NCI-H446 (cell line): ENCODE measurements around the gene PCSK2.

Experiments used
- DNase-seq, 2 experiments: peaks; one replicate each; lab custom pipeline; 2025; lab: John Stamatoyannopoulos, UW

The PCSK2 gene

DNA sequence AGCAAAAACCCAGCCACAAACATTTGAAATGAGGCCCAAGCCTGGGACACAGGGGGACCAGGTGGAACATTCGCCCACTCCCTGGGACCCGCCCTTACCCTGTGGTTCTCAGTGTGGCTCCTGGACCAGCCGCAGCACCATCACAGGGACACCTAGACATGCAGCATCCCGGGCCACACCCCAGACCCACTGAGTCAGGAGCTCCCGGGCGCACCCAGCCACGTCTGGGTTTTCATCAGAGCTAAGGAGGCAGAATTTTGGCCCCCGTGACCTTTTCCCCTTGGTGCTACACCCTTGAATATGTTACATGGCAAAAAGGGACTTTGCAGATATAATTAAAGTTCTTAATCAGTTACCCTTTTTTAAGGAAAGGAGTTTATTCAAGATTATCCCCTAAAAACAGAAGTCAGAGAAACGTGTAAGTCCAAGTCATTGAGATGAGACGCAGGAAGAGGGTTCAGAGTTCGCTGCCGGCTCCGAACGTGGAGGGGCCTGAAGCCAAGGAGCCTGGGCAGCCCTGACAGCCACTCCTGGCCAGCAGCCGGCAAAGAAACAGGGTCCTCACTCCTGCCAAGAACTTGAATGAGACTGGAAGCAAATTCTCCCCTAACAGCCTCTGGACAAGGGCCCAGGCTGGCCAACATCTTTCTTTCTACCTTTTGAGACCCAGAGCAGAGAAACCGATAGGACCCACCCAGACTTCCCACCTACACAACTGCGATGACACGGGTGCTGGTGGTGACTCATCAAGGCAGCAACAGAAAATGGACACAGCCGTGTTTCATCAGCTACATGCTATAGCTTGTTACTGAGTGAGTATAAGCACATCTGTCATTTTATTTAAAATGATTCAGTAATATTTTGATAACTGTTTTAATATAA lies 279.0 kb downstream of the PCSK2 start:
- DNase-seq, result peak in 1 of 2 experiments; percentile 69

DNA sequence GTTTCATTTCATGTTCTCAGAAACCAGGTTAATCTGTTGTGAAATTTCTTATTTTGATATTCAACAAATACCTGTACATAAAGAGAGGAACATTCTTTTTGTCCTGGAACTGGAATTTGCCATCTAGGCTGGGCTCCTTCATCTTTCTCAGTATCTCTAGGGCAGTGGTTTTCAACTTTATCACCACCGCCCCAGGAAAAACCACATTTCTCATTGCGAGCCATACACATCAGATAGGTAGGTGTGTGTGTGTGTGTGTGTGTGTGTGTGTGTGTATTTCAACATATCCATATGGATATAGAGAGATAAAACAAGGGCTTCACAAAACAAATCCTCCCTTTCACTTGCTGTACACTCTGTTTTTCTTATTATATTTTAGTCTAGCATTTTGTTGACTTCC lies 280.2 kb downstream of the PCSK2 start:
- DNase-seq, result no peak

DNA sequence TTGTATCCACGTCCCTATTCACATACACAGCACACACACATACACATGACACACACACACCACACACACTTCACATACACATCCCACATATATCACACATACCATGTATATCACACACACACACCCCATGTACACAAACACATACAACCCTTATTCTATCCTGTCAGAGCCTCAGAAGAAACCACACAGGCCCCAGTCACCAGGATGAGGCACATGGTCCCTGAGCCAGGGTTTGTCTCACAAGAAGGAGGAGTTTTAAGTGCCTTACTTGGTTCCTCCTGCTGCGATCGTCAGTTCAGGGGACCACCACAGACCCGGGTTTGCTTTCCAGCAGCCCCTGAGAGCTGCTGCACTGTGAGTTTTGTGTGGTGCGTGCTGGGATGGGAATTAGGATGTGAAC lies 280.7 kb downstream of the PCSK2 start:
- DNase-seq, result no peak

DNA sequence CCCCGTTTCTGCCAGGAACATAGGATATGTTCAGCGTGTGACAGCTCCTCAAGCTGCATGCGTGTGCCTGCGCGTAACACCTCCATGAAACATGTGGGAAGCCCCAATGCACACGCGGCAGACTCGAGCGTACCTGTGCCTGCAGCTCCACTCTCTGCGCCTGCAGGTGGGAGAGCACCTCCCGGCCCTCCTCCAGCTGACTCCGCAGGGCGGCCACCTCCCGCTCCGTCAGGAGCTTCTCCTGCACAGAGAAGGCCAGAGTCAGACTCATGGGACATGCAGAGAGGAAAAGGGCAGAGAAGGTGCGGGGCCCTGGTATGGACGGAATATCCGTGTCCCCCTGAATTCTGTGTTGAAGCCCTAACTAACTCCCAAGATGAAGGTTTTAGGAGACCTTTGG lies 281.9 kb downstream of the PCSK2 start:
- no peak for DNase-seq

DNA sequence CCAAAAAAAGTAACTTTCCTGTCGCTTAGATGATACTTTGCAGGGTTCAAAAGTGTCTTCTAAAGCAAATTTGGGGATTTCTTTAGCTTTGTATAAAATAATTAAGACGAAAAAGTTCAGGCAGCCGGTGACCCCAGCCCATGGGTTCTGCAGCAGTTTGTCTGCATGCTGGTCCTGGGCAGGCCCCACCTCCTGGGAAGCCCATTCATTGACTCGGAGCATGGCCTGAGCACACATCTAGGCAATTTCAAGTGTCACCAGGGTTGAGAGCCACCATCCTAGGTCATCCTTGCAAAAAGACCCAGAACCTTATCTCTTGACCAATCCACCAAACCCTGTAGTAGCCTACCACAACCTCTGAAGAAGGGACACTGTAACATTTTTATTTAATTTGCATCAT lies 283.7 kb downstream of the PCSK2 start:
- DNase-seq, result no peak

DNA sequence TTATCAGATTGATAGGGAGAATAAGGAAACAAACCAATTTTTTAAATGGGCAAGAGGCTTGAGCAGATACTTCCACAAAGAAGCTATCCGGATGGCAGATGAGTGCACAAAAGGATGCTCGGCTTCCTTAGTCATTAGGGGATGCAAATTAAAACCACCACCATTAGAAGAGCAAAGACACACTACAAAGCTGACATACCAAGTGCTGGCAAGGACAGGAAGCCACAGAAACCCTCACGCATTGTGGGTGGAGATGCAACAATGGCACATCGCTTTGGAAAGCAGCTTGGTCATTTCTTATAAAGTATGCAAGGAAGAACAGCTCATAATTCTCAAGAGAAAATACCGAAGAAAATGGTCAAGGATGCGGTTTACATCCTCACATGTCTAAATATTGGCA lies 284.6 kb downstream of the PCSK2 start:
- no peak for DNase-seq

DNA sequence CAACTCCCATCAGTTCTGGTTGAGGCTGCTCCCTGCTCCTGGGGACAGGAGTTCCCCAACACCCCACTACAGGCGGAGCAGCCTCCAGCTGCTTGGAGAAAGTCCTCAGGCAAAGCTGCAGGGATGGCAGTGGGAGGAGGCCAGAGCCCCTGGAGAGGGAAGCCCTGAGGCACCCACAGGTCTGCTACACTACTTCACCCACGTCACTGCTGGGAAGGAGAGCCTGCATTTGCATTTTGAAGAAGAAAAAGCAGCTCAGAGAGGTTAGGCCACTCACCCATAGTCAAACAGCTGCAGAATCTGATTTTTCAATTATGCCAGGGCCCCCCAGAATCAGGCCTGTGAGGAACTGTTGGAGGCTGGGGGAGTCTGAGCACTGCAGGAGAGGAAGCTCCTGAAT lies 287.1 kb downstream of the PCSK2 start:
- no peak for DNase-seq

DNA sequence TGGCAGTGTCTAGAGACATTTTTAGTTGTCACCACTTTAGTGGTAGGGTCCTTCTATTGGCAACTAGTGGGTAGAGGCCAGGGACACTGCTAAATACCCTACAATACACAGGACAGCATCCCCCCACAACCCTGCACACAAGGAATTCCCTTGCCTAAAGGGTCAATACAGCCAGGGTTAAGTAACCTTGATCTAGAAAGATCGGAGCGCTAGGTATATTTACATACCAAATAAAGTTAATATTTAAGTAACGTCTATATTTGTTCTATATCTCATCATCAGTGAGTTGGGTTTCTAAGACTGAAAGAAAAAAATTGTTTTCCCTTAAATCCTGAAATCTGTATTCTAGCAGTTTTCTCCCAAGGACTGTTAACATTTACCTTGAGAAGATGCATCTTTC lies 288.2 kb downstream of the PCSK2 start:
- DNase-seq, result no peak

DNA sequence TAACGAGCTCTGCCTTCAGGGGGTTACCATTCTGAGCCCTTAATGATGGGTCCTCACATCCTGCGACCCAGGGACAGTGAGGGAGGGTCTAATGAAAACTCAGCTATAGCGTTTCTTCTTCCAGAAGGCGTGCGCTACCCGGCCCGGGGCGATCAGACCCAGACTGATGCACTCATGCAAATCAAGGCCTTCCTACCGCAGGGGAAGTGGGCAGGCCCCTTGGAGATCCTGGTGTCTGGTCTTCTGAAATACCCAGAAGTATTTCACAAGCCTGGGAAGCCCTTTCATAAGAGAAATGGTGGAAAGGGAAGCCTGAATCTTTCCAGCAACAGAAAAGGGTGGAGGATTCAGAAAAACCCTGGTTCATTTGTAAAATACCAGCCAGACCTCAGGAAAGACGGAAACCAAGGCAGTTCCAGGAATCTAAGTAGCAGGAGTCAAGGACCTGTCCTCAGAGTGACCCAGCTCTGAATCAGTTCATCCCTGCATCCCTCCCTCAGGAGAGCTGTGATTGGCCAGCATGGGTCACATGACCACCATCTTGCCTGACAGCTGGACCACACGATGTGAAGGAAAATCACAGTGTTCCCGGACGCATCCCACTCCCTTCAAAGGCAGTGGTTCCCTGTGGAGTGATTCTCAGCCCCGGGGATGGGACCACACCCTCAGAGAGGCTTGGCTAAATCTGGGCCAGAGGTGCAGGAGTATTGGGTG lies 291.7 kb downstream of the PCSK2 start:
- DNase-seq, result no peak

DNA sequence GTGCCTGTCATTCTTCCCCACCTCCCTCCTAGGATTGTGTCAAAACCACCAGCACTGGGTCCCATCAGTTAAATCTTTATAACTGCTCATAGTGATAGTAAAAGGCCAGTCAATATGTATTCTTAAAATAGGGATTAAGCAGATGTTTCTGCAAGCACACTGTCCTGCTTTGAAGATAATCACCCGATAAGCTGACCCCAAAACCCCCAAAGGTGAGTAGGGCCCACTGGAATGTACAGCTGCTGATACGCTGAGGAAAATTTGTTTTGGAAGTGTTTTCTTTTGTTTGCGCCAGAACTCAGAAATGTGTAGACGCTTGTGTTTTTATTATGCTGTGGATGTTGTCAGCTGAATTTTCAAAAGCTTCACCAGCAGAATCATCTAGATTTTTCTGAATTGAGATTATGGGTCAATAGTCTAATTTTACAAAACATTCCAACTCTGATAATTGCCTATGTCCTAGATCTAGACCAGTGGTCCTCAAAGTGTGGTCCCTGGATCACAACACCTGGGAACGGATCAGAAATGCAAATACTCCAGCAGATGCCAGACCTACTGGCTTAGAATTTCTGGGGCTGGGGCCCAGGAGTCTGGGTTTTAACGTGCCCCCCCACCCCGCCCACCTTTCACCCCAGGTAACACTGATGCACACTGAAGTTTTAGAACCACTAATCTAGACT lies 292.9 kb downstream of the PCSK2 start:
- no peak for DNase-seq

DNA sequence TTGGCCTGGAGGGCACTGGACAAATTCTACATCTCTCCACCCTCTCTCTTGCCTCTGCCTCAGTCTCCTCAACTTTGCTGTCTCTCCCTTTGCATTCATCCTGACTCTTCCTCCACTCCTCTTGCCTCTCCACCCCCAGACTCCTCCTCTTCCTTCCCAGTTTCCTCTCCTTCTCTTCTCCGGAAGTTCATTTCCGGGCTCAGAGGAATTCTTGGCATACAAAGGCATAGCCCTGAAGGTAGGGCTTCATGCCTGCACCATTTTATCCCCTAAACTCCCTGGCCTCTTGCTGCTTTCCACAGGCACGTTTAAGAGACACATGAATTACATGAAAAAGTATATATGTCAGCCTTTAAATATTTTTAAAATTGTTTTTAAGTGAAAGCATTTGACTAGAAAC lies 293.7 kb downstream of the PCSK2 start:
- DNase-seq, result no peak

DNA sequence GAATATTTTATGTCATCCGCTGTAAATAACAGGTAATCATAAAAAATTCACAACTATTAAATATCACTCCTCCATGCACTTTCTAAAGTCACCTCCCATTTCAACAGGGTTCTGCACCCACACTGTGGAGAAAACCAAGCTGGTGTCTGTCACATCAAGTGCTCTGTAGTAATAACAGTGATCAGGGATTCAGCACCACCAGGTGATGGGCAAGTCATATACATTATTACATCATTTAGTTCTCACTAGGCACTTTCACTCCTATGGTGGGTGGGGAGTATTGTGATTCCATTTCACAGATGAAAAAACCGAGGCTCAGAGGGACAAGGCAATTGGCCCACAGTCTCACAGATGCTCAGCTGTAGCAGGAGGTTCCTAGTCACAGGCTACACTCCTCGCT lies 295.7 kb downstream of the PCSK2 start:
- DNase-seq, result no peak

DNA sequence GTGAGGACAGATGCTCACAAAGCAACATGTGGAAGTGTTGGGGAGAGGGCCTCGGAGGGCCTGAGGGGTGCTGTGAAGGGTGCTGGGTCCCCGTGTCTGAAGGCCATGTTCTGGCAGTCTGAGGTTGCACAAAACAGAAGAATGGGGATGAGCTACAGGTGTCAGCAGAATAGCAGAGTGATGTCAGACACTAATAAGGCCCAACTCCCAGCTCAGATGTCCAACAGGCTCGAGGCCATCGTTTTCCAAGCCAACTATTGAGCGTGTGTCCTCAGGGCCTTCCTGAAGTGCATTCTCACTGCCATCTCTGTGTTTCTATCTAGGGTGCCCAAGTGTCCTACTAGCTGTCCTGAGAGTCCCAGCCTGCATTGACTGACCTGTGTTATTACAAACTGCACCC lies 296.5 kb downstream of the PCSK2 start:
- no peak for DNase-seq

DNA sequence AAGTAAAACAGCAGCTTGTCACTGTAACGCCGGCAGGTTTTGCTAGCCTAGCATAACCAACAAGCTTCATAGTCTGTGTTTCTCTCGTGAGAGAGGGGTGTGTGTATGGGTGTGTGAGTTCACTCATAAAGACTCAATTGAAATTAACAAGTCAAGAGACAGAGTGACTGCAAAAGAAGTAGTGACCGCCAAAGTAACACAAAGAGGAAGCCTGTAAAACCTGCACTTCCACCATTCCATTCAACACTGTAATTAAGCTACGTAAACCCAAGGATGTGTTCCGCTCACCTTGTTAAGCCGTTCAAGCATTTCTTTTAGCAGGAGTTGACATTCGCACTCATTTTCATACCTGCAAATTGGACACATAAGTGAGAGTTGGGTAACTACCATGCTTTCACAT lies 297.7 kb downstream of the PCSK2 start:
- no peak for DNase-seq

DNA sequence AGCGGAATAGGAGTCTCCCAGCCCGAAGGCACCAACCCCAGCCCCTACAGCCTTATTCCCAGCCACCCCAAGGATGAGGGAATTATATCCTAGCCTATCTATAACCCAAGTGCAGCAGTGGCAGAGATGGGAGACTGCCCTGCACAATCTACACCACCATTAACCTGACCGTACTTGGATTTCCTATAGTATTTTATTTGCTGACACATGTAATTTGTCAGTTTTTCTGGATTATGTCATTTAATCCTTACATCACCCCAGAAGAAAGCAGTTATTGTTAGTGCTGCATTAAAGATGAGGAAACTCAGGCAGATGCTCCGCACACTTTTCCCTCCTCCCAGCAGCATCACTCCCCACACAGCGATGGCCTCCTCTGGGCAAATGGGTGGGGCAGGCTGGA lies 298.3 kb downstream of the PCSK2 start:
- no peak for DNase-seq

DNA sequence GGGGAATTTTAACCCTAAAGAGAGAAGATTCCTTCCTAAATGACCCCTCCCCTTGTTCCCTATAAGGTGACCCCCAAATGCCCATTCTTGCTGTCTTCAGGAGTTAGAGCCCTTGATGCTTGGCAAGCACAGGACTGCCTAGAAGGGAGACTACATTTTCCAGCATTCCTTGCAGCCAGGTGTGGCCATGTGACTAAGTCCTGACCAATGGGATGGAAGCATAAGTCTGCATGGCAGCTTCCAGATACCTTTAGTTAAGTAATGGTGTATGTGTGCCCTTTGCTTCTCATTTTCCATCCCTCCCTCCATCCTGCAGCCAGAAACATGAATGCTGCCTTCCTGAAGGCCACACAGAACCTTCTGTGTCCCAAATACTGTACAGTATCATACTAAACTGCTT lies 298.8 kb downstream of the PCSK2 start:
- no peak for DNase-seq

DNA sequence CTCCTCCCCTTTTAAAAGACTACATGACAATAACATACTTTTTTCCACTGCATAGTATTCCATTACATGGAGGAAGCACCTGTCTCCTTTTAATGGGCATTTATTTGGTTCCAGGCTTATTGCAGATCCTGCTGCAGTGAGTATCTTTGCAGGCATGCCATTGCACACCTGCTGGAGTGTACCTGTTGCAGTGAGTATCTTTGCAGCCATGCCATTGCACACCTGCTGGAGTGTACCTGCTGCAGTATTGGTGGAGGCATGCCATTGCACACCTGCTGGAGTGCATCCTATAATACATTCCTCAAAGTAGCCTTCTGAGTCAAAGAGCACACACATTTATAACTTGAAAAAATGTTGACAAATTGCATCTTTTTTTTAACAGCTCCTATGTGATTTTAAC lies 302.7 kb downstream of the PCSK2 start:
- DNase-seq, result no peak

DNA sequence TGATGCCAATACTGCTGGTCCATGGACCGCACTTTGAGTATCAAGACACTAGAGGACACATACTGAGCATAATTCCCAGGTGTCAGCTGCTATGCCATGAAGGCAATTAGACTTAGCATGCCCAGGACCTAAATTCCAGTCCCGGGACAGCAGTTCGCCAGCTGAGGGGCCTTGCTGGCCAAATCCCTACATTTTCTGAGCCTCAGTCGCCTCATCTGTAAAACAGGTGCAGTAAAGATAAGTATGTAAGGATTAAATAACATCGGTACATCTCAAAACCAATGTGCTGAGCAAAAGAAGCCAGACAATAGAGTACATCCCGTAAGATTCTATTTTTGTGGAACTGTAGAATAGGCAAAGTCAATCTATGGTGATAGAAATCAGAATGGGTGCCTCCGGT lies 303.3 kb downstream of the PCSK2 start:
- DNase-seq, result no peak

DNA sequence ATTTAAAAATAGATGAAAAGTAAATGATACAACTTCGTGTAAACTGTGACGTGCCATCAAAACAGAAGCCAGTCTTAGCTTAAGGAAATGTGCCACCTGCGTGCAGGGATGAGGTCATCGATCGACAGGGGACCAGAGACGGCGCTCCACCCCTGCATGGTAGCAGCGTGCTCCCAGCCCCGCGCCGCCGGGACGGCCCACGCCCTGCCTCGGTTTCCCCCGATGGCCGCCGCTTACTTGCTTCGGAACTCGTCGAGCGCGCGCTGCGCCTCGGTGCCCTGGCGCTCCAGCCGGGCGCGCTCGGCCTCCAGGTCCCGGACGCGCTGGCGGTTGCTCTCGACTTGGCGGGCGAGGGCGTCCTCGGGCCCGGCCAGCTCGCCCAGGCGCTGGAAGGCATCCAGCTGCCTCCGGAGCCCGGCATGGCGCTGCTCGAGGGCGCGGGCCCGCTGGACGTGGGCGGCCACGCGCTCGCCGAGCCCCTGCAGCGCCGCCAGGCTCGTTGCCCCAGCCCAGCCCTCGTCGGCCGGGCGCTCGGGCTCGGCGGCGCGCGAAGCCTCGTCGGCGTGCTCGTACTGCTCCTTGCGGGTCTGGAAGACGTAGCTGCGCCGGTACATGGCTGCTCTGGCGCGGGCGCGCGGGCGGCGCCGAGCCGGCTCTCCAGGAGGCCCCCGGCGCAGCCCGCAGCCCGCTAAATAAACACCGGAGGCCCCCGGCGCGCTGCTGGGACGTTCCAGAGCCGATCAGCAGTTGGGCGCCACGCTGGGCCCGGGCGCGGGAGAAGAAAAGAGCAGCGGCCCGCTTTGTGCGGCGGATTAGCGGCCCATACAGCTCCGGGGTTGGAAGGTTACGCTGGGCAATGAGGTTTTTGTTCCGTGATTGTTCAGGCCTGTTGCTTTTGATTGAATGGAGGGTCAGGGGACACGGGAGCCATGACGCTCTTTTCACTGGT lies 304.1 kb downstream of the PCSK2 start, which contains the start of gene BFSP1:
Gene BFSP1 (minus strand): TSS at position 664 of the 949 bp plus-strand sequence. CDS start 50 bp downstream, at position 614.
- DNase-seq, result peak; percentile 46 to 75

DNA sequence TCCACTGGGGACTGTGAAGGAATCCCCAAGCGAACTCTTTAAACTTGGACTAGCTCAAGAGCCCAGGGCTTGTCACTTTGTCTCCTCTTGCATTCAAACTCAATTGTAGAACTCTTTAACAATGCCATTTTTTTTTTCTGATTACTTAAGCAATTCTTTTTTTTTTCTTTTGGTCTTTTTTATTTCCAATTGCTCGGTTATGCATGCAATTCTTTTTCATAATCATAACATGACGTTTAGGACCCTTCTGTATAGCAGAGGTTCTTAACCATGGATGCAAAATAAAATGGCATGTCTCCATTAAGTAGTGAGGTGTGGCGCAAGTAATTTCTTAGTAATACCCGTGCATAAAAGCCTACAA lies 304.8 kb downstream of the PCSK2 start:
- DNase-seq, result no peak

DNA sequence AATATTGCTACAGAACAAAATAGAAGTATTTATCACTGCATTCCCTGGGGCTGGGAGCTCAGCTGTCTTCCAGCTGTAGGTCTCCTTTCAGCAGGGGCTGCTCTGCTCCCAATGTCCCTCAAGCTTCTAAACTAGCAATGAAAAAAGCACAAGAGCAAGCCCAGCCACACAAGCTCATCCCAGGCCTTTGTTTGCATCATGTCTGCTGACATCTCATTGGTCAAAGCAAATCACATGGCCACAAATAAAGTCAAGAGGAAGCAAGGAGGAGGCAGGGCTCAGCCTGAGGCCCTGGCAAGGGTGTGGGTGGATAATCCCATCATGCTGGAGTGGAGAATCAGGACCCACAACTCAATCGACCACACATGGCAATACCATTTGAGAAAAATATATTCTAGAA lies 306.6 kb downstream of the PCSK2 start:
- peak in 1 of 2 experiments; percentile 67 for DNase-seq

DNA sequence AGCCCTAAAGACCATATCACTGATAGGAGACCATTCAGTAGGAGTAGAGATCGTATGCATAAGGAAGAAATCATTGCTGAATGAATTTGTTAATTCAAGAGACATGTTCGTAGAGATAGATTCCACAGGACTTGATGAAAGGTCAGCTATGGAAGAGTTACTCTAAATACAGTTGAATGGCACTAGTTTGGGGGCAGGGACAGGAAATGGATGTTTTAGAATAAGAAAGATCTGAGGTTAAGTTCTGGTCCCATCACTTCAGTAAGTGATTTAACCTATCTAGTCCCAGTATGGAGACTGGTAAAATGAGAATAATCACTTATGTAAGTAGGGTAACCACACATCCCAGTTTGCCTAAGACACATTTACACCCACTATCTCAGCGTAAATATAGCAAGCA lies 307.2 kb downstream of the PCSK2 start:
- no peak for DNase-seq
